HL-60 (cell line): ENCODE measurements around the gene SRPK2.

Experiments used
- CTCF ChIP-seq: IDR thresholded peaks from one replicate; pipeline ENCODE4 v1.5.1; 2011; ENCODE audit warnings: low read length, control low read depth, inconsistent platforms; ENCODE audit not compliant: insufficient read depth
- GABPA ChIP-seq: IDR thresholded peaks from 2 replicates; pipeline ENCODE4 v1.6.1; 2012; ENCODE audit warnings: low read depth
- POLR2AphosphoS5 ChIP-seq: IDR thresholded peaks from 2 replicates; pipeline ENCODE4 v1.6.1; 2012; ENCODE audit warnings: low read depth
- REST ChIP-seq: IDR thresholded peaks from 2 replicates; pipeline ENCODE4 v1.6.1; 2012; ENCODE audit warnings: low read depth; ENCODE audit not compliant: insufficient replicate concordance

DNA sequence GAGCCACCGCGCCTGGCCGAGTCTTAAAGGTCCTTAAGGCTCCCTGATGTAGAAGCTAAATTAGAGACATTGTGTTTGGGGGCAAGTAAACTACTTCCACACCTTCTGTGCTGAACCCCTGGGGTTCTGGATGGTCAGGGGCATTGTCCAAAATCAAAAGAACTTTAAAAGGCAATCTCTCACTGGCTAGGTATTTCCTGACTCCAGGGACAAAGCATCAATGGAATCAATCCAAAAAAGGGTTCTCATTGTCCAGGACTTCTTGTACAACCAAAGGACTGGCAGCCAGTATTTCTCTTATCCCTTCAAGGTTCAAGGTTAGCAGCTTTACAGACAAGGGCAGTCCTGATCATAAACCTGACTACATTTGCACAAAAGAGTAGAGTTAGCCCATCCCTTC is 24.0 kb downstream of the SRPK2 start:
- TF ChIP-seq CTCF: no peak
- no peak for TF ChIP-seq GABPA
- no peak for TF ChIP-seq POLR2AphosphoS5
- TF ChIP-seq REST: no peak
